Measurements from ENCODE around the gene PRKAR2B.

The PRKAR2B gene

GRCh38 chr7:107170051-107170915 is 125.8 kb downstream of the PRKAR2B start:
- no peak for ATAC-seq
- TF ChIP-seq PPARA (CRISPR knock-in tag; IDR thresholded peaks at IDR 0.05; ENCODE audit: borderline replicate concordance) (no peak), OSR1 (CRISPR knock-in tag; IDR thresholded peaks at IDR 0.05) (no peak), ZNF565 (CRISPR knock-in tag; conservative IDR thresholded peaks at IDR 0.05; ENCODE audit: low read depth) (no peak), BACH2 (CRISPR knock-in tag; IDR thresholded peaks at IDR 0.05; ENCODE audit: borderline replicate concordance) (no peak), ZFP3 (CRISPR knock-in tag; IDR thresholded peaks at IDR 0.05) (no peak), ZNF70 (CRISPR knock-in tag; IDR thresholded peaks at IDR 0.05) (no peak), ZC3H10 (CRISPR knock-in tag; IDR thresholded peaks at IDR 0.05) (no peak), TCF4 (CRISPR knock-in tag; IDR thresholded peaks at IDR 0.05; ENCODE audit: borderline replicate concordance) (no peak), TOX (CRISPR knock-in tag; IDR thresholded peaks at IDR 0.05; ENCODE audit: borderline replicate concordance) (no peak), CSDC2 (CRISPR knock-in tag; IDR thresholded peaks at IDR 0.05) (no peak), TSHZ2 (CRISPR knock-in tag; IDR thresholded peaks at IDR 0.05) (no peak), ARNTL (CRISPR knock-in tag; IDR thresholded peaks at IDR 0.05; ENCODE audit: borderline replicate concordance, low read depth) (no peak), ESRRG (CRISPR knock-in tag; IDR thresholded peaks at IDR 0.05) (no peak), GLIS3 (CRISPR knock-in tag; IDR thresholded peaks at IDR 0.05) (no peak), ISL1 (CRISPR knock-in tag; IDR thresholded peaks at IDR 0.05) (no peak), CSRNP3 (CRISPR knock-in tag; IDR thresholded peaks at IDR 0.05) (no peak), POU6F1 (CRISPR knock-in tag; IDR thresholded peaks at IDR 0.05; ENCODE audit: borderline replicate concordance, low read depth) (no peak), RARB (CRISPR knock-in tag; IDR thresholded peaks at IDR 0.05) (no peak)
- TF ChIP-seq, protein P1, sequence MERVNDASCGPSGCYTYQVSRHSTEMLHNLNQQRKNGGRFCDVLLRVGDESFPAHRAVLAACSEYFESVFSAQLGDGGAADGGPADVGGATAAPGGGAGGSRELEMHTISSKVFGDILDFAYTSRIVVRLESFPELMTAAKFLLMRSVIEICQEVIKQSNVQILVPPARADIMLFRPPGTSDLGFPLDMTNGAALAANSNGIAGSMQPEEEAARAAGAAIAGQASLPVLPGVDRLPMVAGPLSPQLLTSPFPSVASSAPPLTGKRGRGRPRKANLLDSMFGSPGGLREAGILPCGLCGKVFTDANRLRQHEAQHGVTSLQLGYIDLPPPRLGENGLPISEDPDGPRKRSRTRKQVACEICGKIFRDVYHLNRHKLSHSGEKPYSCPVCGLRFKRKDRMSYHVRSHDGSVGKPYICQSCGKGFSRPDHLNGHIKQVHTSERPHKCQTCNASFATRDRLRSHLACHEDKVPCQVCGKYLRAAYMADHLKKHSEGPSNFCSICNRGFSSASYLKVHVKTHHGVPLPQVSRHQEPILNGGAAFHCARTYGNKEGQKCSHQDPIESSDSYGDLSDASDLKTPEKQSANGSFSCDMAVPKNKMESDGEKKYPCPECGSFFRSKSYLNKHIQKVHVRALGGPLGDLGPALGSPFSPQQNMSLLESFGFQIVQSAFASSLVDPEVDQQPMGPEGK (CRISPR knock-in tag; IDR thresholded peaks at IDR 0.05; ENCODE audit: borderline replicate concordance), result no peak

- ATAC-seq, result no peak
- TF ChIP-seq CREB5 (CRISPR knock-in tag; IDR thresholded peaks at IDR 0.05; ENCODE audit: low read depth) (no peak), OSR1 (CRISPR knock-in tag; IDR thresholded peaks at IDR 0.05) (no peak), TSHZ2 (CRISPR knock-in tag; IDR thresholded peaks at IDR 0.05) (no peak), ZFP3 (CRISPR knock-in tag; IDR thresholded peaks at IDR 0.05) (no peak), GLIS3 (CRISPR knock-in tag; IDR thresholded peaks at IDR 0.05) (no peak), RARB (CRISPR knock-in tag; IDR thresholded peaks at IDR 0.05) (no peak), PPARA (CRISPR knock-in tag; IDR thresholded peaks at IDR 0.05; ENCODE audit: borderline replicate concordance) (no peak), CSRNP3 (CRISPR knock-in tag; IDR thresholded peaks at IDR 0.05) (no peak), BACH2 (CRISPR knock-in tag; IDR thresholded peaks at IDR 0.05; ENCODE audit: borderline replicate concordance) (no peak), CSDC2 (CRISPR knock-in tag; IDR thresholded peaks at IDR 0.05) (no peak), ESRRG (CRISPR knock-in tag; IDR thresholded peaks at IDR 0.05) (no peak), ZNF70 (CRISPR knock-in tag; IDR thresholded peaks at IDR 0.05) (no peak)
- TF ChIP-seq, protein P1 (CRISPR knock-in tag; IDR thresholded peaks at IDR 0.05; ENCODE audit: borderline replicate concordance), result no peak
Measured at GRCh38 chr7:107171496-107171895, 127.0 kb downstream of the PRKAR2B start.
